Stimulated activated naive CD4-positive, alpha-beta T cell (primary cell): ENCODE data around the gene DOCK9.

ENCODE experiments used
- DNase-seq, 6 experiments: peaks; one replicate each; lab custom pipeline; 2025; lab: John Stamatoyannopoulos, UW

Gene DOCK9

GRCh38 chr13:98848746-98849145 lies 129.1 kb downstream of the DOCK9 start:
- DNase-seq = no peak

- no peak for DNase-seq
Observed at GRCh38 chr13:98847780-98848179, 130.1 kb downstream of the DOCK9 start.

DNA sequence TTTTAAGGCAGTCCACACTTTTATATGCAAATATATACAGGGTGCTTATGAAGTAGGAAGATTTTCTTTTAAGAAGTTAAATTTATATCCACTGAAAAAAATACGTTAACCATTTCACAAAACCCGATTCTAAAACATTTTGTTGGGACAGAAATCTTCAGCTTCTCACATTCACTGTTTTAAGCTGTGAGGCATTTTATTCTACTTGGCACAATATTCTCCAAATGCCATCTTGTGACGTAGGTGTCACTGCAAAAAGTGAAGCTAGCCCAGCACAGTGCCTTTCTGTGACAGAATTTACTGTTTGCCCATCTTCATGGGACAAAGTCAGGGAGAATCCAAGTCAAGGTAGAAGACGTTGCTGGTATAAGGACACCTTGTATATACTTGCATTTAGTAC lies 130.9 kb downstream of the DOCK9 start:
- no peak for DNase-seq

DNA sequence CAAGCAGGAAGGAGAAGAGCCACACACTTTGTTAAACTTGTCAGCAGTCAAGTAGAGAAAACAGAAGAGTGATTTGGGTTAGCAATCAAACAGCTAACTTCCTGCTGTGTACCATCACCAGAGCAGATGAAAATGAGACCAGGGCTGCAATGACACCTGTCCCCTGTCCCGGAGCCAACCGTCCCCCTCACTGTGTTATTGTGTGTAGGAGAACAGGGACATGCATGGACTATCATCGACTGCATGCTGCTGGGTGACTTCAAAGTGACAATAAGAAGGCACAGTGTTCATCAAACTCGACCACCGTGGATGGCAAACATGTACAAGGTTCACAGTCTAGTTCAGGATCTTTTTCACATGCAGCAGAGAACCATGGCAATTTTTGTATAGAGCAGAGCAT lies 131.3 kb downstream of the DOCK9 start:
- DNase-seq = no peak

- no peak for DNase-seq
Observed at GRCh38 chr13:98845742-98846141, 132.1 kb downstream of the DOCK9 start.

DNA sequence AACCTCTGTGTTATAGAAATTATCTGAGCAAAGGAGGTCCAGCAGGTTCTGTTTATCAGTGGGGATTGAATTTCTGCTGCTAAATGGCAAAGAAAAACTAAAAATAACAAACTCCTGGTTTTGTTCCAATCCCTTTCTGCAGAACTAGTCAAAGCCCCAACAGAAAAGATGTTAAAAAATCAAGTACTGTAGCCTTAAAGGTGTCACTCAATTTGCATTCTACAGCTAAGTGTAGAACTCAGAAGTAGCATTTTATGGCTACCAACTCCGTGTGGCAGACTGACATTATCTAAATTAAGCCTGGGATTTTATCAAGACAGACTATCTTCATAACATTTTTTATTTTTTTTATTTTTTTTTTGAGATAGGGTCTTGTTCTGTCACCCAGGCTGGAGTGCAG lies 133.8 kb downstream of the DOCK9 start:
- no peak for DNase-seq

GRCh38 chr13:98843482-98843877 lies 134.4 kb downstream of the DOCK9 start:
- DNase-seq = no peak

DNA sequence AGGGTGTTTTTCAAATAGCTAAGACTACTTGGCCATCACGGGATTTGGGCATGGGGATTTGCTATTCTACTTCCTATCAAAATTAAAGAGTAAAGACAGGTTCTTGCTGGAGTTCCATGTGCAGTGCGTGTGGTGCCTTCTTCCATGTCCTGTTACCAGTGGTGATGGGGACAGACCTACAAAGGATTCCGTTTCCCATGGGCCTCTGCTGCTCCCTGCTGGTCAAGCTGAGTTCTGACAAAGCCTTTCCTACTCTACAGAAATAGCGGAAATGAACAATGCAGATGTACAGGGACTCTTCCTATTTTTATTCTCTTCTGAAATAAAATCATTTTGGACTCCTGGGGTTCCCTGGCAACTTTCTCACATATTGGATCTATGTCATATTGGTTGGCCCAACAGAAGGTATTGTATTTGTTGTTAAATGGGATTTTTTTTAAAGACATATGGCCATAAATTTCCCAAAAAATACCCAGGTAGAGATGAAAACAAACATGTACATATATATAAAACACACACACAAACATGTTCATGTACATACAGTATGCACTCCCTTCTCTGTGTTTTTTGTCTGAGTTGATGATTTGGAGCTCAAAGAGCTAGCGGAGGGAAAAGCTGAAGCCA lies 134.9 kb downstream of the DOCK9 start:
- peak; percentile 3 to 55 (median 38) for DNase-seq

- DNase-seq = no peak
Observed at GRCh38 chr13:98842070-98842469, 135.8 kb downstream of the DOCK9 start.

DNA sequence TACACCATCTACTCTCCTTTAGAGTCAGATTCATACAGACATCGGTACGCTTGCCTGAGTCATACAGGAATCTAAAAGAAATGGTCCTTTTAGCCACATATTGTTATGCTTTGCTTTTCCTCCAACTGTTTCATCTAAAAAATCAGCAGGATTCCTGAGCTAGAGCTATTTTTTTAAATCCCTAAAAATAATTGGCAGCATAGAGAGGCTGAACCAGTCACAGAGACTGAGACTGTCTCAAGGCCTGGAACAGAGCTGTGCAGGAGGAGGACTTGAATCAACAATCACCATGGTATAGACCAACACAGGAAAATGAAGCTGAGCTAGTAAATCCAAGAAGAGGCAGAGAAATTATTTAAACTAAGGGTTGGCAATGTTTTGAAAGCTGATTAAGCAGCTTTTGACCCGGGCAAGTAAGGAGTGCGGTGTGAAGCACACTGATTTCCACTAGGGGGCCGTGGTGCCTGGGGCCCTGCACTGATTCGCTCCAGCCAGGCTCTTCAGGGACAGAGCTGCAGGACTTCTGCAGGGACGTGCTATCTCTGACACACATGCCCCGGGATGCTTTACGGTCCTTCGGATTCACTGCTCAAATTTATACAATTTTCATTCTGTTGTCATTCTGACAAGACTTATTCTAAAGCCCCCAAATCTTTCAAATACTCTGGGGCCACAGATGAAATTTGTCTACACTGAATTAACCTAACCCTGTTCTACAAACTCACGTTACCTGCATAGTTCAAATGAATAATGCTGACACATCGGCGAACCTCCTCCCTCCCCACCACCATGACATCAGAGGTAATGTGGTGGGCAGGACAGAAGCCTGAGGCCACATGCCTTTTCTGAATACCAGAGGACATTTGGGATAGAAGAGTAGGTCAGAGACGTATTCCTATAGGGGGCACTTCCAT lies 137.8 kb downstream of the DOCK9 start:
- peak in 2 of 6 experiments; percentile 8 to 16 for DNase-seq

- DNase-seq = no peak
Observed at GRCh38 chr13:98838776-98839175, 139.1 kb downstream of the DOCK9 start.

DNA sequence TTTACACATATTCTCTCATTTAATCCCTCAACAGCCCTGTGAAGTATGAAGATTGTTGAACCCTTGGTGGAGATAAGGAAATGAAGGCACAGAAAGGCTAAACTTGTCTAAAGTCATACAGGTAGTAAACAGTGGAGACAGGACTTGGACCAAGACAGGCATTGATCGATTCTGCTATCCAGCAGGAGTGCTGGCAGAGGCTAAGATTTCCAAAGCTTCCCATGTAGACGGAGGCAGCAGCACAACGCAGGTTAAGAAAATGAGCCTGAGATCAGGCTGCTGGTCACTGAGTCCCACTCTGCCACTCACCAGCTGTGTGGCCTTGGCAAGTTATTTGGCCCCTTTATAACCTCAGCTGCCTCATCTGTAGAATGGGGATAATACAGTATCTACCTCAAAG lies 140.0 kb downstream of the DOCK9 start:
- no peak for DNase-seq

DNA sequence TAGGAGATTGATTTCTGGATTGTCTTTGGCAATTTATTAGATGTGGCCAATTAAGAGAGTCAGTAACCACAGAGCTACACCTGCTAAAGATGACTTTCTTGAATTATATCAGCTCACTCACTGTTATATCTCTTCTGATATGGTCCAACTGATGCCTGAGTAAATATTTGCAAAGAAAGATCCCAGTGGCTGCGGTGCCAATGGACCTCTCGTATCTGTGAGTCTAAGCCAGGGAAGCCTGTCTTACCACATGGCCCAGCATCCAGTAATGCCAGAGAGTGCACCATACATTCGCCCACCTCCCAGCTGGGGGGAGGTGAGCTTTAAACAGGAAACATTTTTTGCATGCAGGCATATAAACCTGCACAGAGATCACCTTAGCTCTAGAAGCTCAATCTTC lies 142.7 kb downstream of the DOCK9 start:
- no peak for DNase-seq

GRCh38 chr13:98834254-98834960 lies 143.5 kb downstream of the DOCK9 start:
- DNase-seq = no peak

GRCh38 chr13:98831236-98831635 lies 146.6 kb downstream of the DOCK9 start:
- DNase-seq = no peak

DNA sequence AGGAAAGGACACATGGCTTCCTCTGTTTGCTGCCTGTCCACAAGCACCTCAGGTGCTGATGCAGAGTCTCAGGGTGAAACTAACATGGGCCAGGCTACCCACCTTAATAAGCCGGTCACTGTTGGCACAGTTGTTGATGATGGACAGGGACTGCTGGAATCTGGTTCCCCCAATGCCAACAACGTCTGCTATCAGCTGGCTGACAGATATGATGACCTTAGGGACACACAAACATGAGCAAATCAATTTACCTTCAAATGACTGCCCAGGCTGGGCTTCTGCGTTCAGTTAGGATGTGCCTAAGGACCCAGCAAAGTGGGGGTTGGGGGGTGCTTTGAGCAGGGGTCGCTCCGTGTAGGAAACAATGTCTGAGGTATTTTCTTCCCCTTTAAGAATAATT lies 148.3 kb downstream of the DOCK9 start:
- DNase-seq = no peak

DNA sequence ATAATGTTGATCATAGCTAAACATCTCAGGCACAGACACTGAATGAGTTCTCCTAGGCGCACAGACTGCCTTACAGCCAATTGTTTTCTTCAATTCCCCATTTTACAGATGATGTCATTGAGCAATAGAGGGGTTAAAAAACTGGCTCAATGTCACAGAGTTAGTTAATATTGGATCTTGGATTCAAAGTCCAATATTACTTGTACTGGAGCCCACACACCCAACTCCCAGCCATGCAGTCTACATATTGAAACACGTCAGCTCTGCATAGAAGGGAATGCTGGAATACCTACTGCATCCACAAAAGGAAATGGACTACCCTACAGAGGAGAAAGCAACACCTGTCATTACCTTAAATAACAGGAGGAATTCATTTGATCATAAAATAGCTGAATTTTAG lies 149.2 kb downstream of the DOCK9 start:
- no peak for DNase-seq

GRCh38 chr13:98827449-98827848 lies 150.4 kb downstream of the DOCK9 start:
- DNase-seq = no peak

DNA sequence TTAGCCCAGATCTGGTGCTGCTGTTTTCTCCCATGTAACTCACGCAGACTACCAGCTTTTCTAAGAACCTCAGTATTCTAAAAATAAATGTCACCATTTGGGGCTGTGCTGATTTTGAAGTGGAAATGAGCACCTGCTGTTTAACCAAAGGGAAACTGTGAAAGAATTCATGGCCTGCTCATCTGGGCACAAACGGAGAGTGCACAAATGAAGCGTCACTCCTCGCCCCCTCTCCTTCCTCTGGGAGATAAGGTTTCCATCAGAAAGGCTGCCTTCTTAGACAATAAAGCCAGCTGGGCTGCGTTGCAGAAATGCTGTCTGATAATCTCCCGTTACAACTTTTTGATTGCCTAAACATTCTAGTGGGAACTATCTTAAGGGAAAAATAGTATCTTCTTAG lies 151.7 kb downstream of the DOCK9 start:
- no peak for DNase-seq

DNA sequence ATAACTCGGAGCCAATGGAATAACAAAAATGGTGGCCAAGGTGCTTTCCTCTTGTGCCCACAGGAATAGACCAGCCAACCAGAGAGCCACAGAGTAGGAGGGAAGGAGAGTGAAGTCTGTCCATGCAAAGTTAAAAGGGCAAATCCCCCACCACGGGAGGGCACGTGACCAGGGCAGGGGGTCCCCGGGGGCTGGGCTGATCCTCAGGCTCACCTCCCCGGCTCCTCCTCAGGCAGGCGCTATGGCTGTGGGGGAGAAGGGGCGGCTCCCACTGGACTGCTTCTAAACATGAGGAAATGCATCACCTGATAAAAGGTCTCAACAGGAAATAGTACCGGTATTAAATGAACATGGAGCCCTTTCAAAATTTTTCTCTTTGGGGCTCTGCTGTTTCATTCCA lies 152.2 kb downstream of the DOCK9 start:
- DNase-seq = no peak

- no peak for DNase-seq
Observed at GRCh38 chr13:98824376-98825160, 153.3 kb downstream of the DOCK9 start.

- no peak for DNase-seq
Observed at GRCh38 chr13:98823442-98823841, 154.4 kb downstream of the DOCK9 start.
